HCT116 (cell line): ENCODE data around the gene LRFN2. TPM values are rescaled to one million over a fixed set of nuclear protein-coding genes. Genes with fewer than 3 reads are reported as not detected.

Experiments
- ATAC-seq: fragments of 200-7000 bp; cut with Tn5 transposase; 2 replicates; pipeline ENCODE4 v1.9.1; 2020; ENCODE audit warnings: mild to moderate bottlenecking, moderate library complexity
- BruUV-seq: library from RNA; stranded (reverse); fragments of 400-500 nt; replicated peaks from 2 replicates; lab custom pipeline; 2021; lab: Mats Ljungman, UMichigan
- CTCF ChIA-PET: fragments of 300-600 bp; sonication (Branson Sonifier 250); formaldehyde crosslinking; loops from one replicate; lab custom pipeline; 2021; ENCODE audit warnings: antibody characterized with exemption; lab: Charles Lee
- POLR2A ChIA-PET: fragments of 300-600, 350-600 bp; sonication (Branson Sonifier 250); formaldehyde crosslinking; loops from one replicate; lab custom pipeline; 2021; ENCODE audit warnings: antibody characterized with exemption; lab: Charles Lee
- RAD21 ChIA-PET, 2 experiments: fragments of 300-600 bp; sonication (Branson Sonifier 250); formaldehyde crosslinking; loops; one replicate each; lab custom pipeline; 2023; ENCODE audit warnings: low total read pairs in 2 of 2; ENCODE audit not compliant: uncharacterized antibody in 2 of 2, unreplicated experiment in 2 of 2, low non-redundant PET in 1 of 2; lab: Charles Lee
- DNase-seq: peaks from one replicate; pipeline ENCODE4 v3.0.0-alpha.2; 2010; ENCODE audit warnings: low read depth, low spot score
- H2AFZ ChIP-seq: fragments of 200-600 bp; shearing (Covaris generic), sonication (generic); 2 replicates; pipeline ENCODE4 v1.6.1; 2017; ENCODE audit warnings: low read depth, mixed run types, mixed read lengths, antibody characterized with exemption, low read length; ENCODE audit not compliant: poor library complexity, severe bottlenecking
- H3K27ac ChIP-seq: 2 replicates; pipeline ENCODE4 v1.5.1; 2012; ENCODE audit warnings: low read depth, low read length
- H3K27me3 ChIP-seq: fragments of 200-600 bp; sonication (generic); 2 replicates; pipeline ENCODE4 v1.6.1; 2016; ENCODE audit warnings: mixed run types, low read length, mixed read lengths; ENCODE audit not compliant: insufficient read depth
- H3K36me3 ChIP-seq, 2 experiments: fragments of 200-500 bp in 1 of 2; fragments of 200-600 bp in 1 of 2; sonication (Bioruptor generic) in 1 of 2; sonication (generic) in 1 of 2; 2 replicates each; pipeline versions ENCODE4 v1.5.1 to v1.6.1; 2014 to 2016; ENCODE audit warnings: low read length in 2 of 2, inconsistent platforms in 1 of 2, mixed read lengths in 1 of 2, mixed run types in 1 of 2; ENCODE audit not compliant: insufficient read depth in 2 of 2, control insufficient read depth in 1 of 2
- H3K4me1 ChIP-seq, 2 experiments: fragments of 200-600 bp in 1 of 2; sonication (generic) in 1 of 2; 2 replicates each; pipeline versions ENCODE4 v1.5.1 to v1.6.1; 2012 to 2017; ENCODE audit warnings: low read length in 2 of 2, inconsistent platforms in 1 of 2, mild to moderate bottlenecking in 1 of 2, mixed read lengths in 1 of 2, mixed run types in 1 of 2, moderate library complexity in 1 of 2; ENCODE audit not compliant: insufficient read depth in 2 of 2, control insufficient read depth in 1 of 2
- H3K4me2 ChIP-seq: fragments of 200-600 bp; sonication (generic); 2 replicates; pipeline ENCODE4 v1.6.1; 2017; ENCODE audit warnings: mixed run types, low read length, mixed read lengths
- H3K4me3 ChIP-seq, 2 experiments: fragments of 200-600 bp in 1 of 2; sonication (generic) in 1 of 2; replicated peaks in 1 of 2; 2 replicates each; pipeline ENCODE4 v1.5.1; 2011 to 2016; ENCODE audit warnings: low read length in 2 of 2, control low read depth in 1 of 2, low read depth in 1 of 2, mild to moderate bottlenecking in 1 of 2, mixed read lengths in 1 of 2, mixed run types in 1 of 2
- H3K79me2 ChIP-seq: fragments of 200-600 bp; sonication (generic); 2 replicates; pipeline ENCODE4 v1.6.1; 2017; ENCODE audit warnings: mild to moderate bottlenecking, mixed run types, low read length, moderate library complexity, mixed read lengths; ENCODE audit not compliant: insufficient read depth
- H3K9ac ChIP-seq: fragments of 200-600 bp; sonication (generic); 2 replicates; pipeline ENCODE4 v1.6.1; 2016; ENCODE audit warnings: low read length, mixed read lengths
- H3K9me2 ChIP-seq: fragments of 200-600 bp; sonication (generic), shearing (Covaris generic); 2 replicates; pipeline ENCODE4 v1.6.1; 2017; ENCODE audit warnings: mixed run types, mild to moderate bottlenecking, moderate library complexity; ENCODE audit not compliant: insufficient read depth
- H3K9me3 ChIP-seq, 2 experiments: fragments of 200-500 bp in 1 of 2; fragments of 200-600 bp in 1 of 2; sonication (Bioruptor generic) in 1 of 2; sonication (generic) in 1 of 2; 2 replicates each; pipeline ENCODE4 v1.6.1; 2014 to 2017; ENCODE audit warnings: low read length in 2 of 2, mixed read lengths in 2 of 2, inconsistent platforms in 1 of 2, low read depth in 1 of 2, mild to moderate bottlenecking in 1 of 2, mixed run types in 1 of 2, moderate library complexity in 1 of 2; ENCODE audit not compliant: control insufficient read depth in 1 of 2, insufficient read depth in 1 of 2
- H4K20me1 ChIP-seq: fragments of 200-600 bp; sonication (generic), shearing (Covaris generic); 2 replicates; pipeline ENCODE4 v1.6.1; 2017; ENCODE audit warnings: mixed run types, mild to moderate bottlenecking, moderate library complexity; ENCODE audit not compliant: insufficient read depth
- ATF3 ChIP-seq: IDR thresholded peaks from 2 replicates; pipeline ENCODE4 v1.6.1; 2012
- CEBPB ChIP-seq: IDR thresholded peaks from 2 replicates; pipeline ENCODE4 v1.6.1; 2012; ENCODE audit warnings: low read depth
- EGR1 ChIP-seq: IDR thresholded peaks from 2 replicates; pipeline ENCODE4 v1.6.1; 2012; ENCODE audit warnings: low read depth
- ELF1 ChIP-seq: IDR thresholded peaks from 2 replicates; pipeline ENCODE4 v1.6.1; 2012; ENCODE audit warnings: low read depth, borderline replicate concordance
- EZH2 ChIP-seq: fragments of 200-600 bp; sonication (generic); IDR thresholded peaks from 2 replicates; pipeline ENCODE4 v1.6.1; 2017; ENCODE audit warnings: antibody characterized with exemption, mixed run types
- EZH2phosphoT487 ChIP-seq: fragments of 200-600 bp; IDR thresholded peaks from 2 replicates; pipeline ENCODE4 v1.6.1; 2018; ENCODE audit warnings: antibody characterized with exemption, borderline replicate concordance
- FOSL1 ChIP-seq: IDR thresholded peaks from 2 replicates; pipeline ENCODE4 v1.6.1; 2012; ENCODE audit warnings: low read depth
- JUND ChIP-seq: IDR thresholded peaks from 2 replicates; pipeline ENCODE4 v1.6.1; 2012
- POLR2A ChIP-seq: IDR thresholded peaks from 2 replicates; pipeline ENCODE4 v1.7.0; 2011; ENCODE audit warnings: borderline replicate concordance; ENCODE audit not compliant: insufficient read depth, insufficient read length; ENCODE audit errors: extremely low read depth
- POLR2AphosphoS5 ChIP-seq: IDR thresholded peaks from 2 replicates; pipeline ENCODE4 v1.6.1; 2011; ENCODE audit warnings: mild to moderate bottlenecking, low read depth, low read length, moderate library complexity
- RAD21 ChIP-seq: IDR thresholded peaks from 2 replicates; pipeline ENCODE4 v1.6.1; 2012; ENCODE audit warnings: low read depth, mild to moderate bottlenecking
- SIN3A ChIP-seq: IDR thresholded peaks from 2 replicates; pipeline ENCODE4 v1.6.1; 2012; ENCODE audit warnings: low read depth
- SRF ChIP-seq: IDR thresholded peaks from 2 replicates; pipeline ENCODE4 v1.6.1; 2012; ENCODE audit warnings: low read depth
- TCF7L2 ChIP-seq: IDR thresholded peaks from 2 replicates; pipeline ENCODE4 v1.7.0; 2011; ENCODE audit warnings: borderline replicate concordance, inconsistent platforms; ENCODE audit not compliant: insufficient read depth, insufficient read length; ENCODE audit errors: extremely low read depth
- ZNF274 ChIP-seq: fragments of 200-500 bp; sonication (Bioruptor generic); IDR thresholded peaks from 2 replicates; pipeline ENCODE4 v1.6.1; 2014; ENCODE audit warnings: mild to moderate bottlenecking, low read depth, low read length, inconsistent platforms
- intact Hi-C: fragments of 100-400 bp; cut with micrococcal nuclease; formaldehyde crosslinking; loops from 2 replicates; pipeline ENCODE4 v1.10.0; 2022
- total RNA-seq: library from RNA; stranded (reverse); gene quantifications from one replicate; pipeline ENCODE4 v1.2.1, GENCODE V29; 2021; ENCODE audit not compliant: unreplicated experiment
- TF ChIP-seq, protein P1 (sequence below), 3 experiments: fragments of 200-600 bp in 1 of 3; sonication (generic) in 1 of 3; IDR thresholded peaks in 2 of 3; conservative IDR thresholded peaks in 1 of 3; 2 replicates each; pipeline ENCODE4 v1.5.1; 2012 to 2017; ENCODE audit warnings: low read depth in 2 of 3, low read length in 2 of 3, antibody characterized with exemption in 1 of 3, borderline replicate concordance in 1 of 3, control low read depth in 1 of 3, mild to moderate bottlenecking in 1 of 3, mixed read lengths in 1 of 3, mixed run types in 1 of 3, moderate library complexity in 1 of 3; ENCODE audit not compliant: insufficient read depth in 1 of 3
- TF ChIP-seq, protein P2 (sequence below): IDR thresholded peaks from 2 replicates; pipeline ENCODE4 v1.6.1; 2011; ENCODE audit warnings: mild to moderate bottlenecking, low read length, moderate library complexity; ENCODE audit not compliant: insufficient replicate concordance; ENCODE audit errors: extremely low read depth

LRFN2 gene
- total RNA-seq, 1 experiment from 2014 or later = not detected

DNA sequence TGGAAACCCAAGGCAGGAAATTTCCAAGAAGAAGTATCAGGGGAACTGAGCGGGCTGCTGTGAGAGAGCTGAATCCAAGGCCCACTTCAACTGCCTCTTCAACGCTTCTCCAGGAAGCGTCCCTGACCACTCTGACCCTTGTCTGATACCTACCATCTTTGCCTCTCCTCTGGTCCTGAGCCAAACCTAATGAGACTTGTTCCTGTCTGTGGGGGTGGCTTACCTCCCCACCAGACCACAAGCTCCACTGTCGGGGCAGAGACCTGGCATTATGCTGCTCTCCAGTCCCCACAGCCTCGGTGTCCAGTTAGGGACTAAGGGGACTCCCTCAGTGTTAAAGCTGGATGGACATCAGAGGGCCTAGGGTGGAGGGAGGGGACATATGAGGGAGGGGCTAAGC, 49.7 kb downstream of the LRFN2 start (continued):
- TF ChIP-seq, protein P1, sequence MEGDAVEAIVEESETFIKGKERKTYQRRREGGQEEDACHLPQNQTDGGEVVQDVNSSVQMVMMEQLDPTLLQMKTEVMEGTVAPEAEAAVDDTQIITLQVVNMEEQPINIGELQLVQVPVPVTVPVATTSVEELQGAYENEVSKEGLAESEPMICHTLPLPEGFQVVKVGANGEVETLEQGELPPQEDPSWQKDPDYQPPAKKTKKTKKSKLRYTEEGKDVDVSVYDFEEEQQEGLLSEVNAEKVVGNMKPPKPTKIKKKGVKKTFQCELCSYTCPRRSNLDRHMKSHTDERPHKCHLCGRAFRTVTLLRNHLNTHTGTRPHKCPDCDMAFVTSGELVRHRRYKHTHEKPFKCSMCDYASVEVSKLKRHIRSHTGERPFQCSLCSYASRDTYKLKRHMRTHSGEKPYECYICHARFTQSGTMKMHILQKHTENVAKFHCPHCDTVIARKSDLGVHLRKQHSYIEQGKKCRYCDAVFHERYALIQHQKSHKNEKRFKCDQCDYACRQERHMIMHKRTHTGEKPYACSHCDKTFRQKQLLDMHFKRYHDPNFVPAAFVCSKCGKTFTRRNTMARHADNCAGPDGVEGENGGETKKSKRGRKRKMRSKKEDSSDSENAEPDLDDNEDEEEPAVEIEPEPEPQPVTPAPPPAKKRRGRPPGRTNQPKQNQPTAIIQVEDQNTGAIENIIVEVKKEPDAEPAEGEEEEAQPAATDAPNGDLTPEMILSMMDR (IDR thresholded peaks at IDR 0.05 in 2 of 3, conservative IDR thresholded peaks at IDR 0.05 in 1 of 3; ENCODE audit: borderline replicate concordance in 1 of 3, insufficient read depth in 1 of 3, low read depth in 2 of 3, low read length in 2 of 3) = no peak
- no peak for TF ChIP-seq RAD21
- TF ChIP-seq TCF7L2 = no peak
- TF ChIP-seq SRF = no peak
- no peak for TF ChIP-seq EZH2
- no peak for TF ChIP-seq EZH2phosphoT487
- TF ChIP-seq SIN3A = no peak
- no peak for TF ChIP-seq ZNF274

GRCh38 chr6:40536442-40536841, 50.7 kb downstream of the LRFN2 start:
- BruUV-seq = no TSS peak
- CTCF ChIA-PET = interaction anchor here (1.5 to 2.1 kb wide), 3 partner anchors 9 to 308 kb away, joined by 4 to 7 read pairs (median 5); no protein-coding TSS in a partner anchor
- no peak for DNase-seq

More at GRCh38 chr6:40536442-40536841, 50.7 kb downstream of the LRFN2 start:
- no peak overlapping the region for H2AFZ ChIP-seq
- H3K36me3 ChIP-seq = no peaks in the 10 kb centered on the region
- no peak overlapping the region for H3K4me2 ChIP-seq
- TF ChIP-seq ELF1 (no peak), POLR2A (no peak), JUND (no peak), ATF3 (no peak), EZH2phosphoT487 (no peak), CEBPB (no peak), RAD21 (0 out of 2 replicates have a peak, but pooled peaks have one; percentile 11), TCF7L2 (no peak), POLR2AphosphoS5 (no peak), SIN3A (no peak), EGR1 (no peak), FOSL1 (no peak)
- TF ChIP-seq, protein P1 (IDR thresholded peaks at IDR 0.05 in 2 of 3, conservative IDR thresholded peaks at IDR 0.05 in 1 of 3; ENCODE audit: borderline replicate concordance in 1 of 3, insufficient read depth in 1 of 3, low read depth in 2 of 3, low read length in 2 of 3) = peak in 2 of 3 experiments; percentile 41 to 47; a peak in 4 of 6 replicates
- TF ChIP-seq, protein P2, sequence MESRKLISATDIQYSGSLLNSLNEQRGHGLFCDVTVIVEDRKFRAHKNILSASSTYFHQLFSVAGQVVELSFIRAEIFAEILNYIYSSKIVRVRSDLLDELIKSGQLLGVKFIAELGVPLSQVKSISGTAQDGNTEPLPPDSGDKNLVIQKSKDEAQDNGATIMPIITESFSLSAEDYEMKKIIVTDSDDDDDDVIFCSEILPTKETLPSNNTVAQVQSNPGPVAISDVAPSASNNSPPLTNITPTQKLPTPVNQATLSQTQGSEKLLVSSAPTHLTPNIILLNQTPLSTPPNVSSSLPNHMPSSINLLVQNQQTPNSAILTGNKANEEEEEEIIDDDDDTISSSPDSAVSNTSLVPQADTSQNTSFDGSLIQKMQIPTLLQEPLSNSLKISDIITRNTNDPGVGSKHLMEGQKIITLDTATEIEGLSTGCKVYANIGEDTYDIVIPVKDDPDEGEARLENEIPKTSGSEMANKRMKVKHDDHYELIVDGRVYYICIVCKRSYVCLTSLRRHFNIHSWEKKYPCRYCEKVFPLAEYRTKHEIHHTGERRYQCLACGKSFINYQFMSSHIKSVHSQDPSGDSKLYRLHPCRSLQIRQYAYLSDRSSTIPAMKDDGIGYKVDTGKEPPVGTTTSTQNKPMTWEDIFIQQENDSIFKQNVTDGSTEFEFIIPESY = no peak
- intact Hi-C loops = no loop called here
- POLR2A ChIA-PET = no interaction called here
- H3K9me2 ChIP-seq = no peaks in the 10 kb centered on the region
- peaks cover 20% of the 10 kb centered on the region for H3K27me3 ChIP-seq
- RAD21 ChIA-PET = no interaction called here
- no peaks in the 10 kb centered on the region for H3K79me2 ChIP-seq
- H3K9ac ChIP-seq = no peak overlapping the region
- no peaks in the 10 kb centered on the region for H3K9me3 ChIP-seq
- no peaks in the 10 kb centered on the region for H4K20me1 ChIP-seq
- H3K27ac ChIP-seq = no peak overlapping the region
- no peak overlapping the region for H3K4me3 ChIP-seq
- H3K4me1 ChIP-seq = no peaks in the 10 kb centered on the region
- peak; percentile 89 for ATAC-seq
